Measurements from ENCODE around the gene UCKL1.
"Not testable (repeated sequence)": the region's sequence is repeated elsewhere in the genome, so short reads cannot be mapped to it uniquely, and the experiment has no call there.

Gene UCKL1

GRCh38 chr20:63917811-63918210 lies 38.4 kb downstream of the UCKL1 start:
- no peak for DNase-seq

GRCh38 chr20:63916371-63916939 lies 39.8 kb downstream of the UCKL1 start:
- not testable (repeated sequence) for DNase-seq

GRCh38 chr20:63915471-63915870 lies 40.7 kb downstream of the UCKL1 start:
- DNase-seq, result no peak

- DNase-seq, result no peak
Measured at GRCh38 chr20:63913768-63914167, 42.4 kb downstream of the UCKL1 start.

GRCh38 chr20:63911176-63911575 lies 45.0 kb downstream of the UCKL1 start:
- DNase-seq, result peak; percentile 14

- no peak for DNase-seq
Measured at GRCh38 chr20:63908008-63908682, 48.1 kb downstream of the UCKL1 start.

GRCh38 chr20:63903796-63904561 lies 52.2 kb downstream of the UCKL1 start:
- no peak for DNase-seq

GRCh38 chr20:63900413-63900812 lies 55.8 kb downstream of the UCKL1 start:
- DNase-seq, result no peak

- no peak for DNase-seq
Measured at GRCh38 chr20:63898882-63899558, 57.2 kb downstream of the UCKL1 start.

- DNase-seq, result no peak
Measured at GRCh38 chr20:63897978-63898561, 58.1 kb downstream of the UCKL1 start.

- peak; percentile 75 for DNase-seq
Measured at GRCh38 chr20:63896264-63897105, 59.7 kb downstream of the UCKL1 start.

- DNase-seq, result peak; percentile 42
Measured at GRCh38 chr20:63895952-63896263, 60.3 kb downstream of the UCKL1 start.

GRCh38 chr20:63895202-63895951 lies 60.8 kb downstream of the UCKL1 start:
- no peak for DNase-seq

- DNase-seq, result peak; percentile 71
Measured at GRCh38 chr20:63894358-63895201, 61.6 kb downstream of the UCKL1 start, which contains the start of gene DNAJC5. Gene DNAJC5, plus strand, starts transcription at chr20:63895126. Its CDS starts 33,220 bp downstream, at chr20:63928346.

- DNase-seq, result no peak
Measured at GRCh38 chr20:63893999-63894357, 62.2 kb downstream of the UCKL1 start.

GRCh38 chr20:63892402-63892801 lies 63.8 kb downstream of the UCKL1 start:
- DNase-seq, result no peak

- no peak for DNase-seq
Measured at GRCh38 chr20:63891061-63892002, 64.9 kb downstream of the UCKL1 start.

- no peak for DNase-seq
Measured at GRCh38 chr20:63890616-63891015, 65.6 kb downstream of the UCKL1 start.

GRCh38 chr20:63890201-63890576 lies 66.0 kb downstream of the UCKL1 start:
- DNase-seq, result no peak

Data from NCI-H510A treated with DMSO at 0.1 percent for 48 hours (cell line).